ENCODE data around the gene KCNJ12.
"Not testable (repeated sequence)": the region's sequence is repeated elsewhere in the genome, so short reads cannot be mapped to it uniquely, and the experiment has no call there.

KCNJ12 gene

GRCh38 chr17:21376081-21376758, at the start of gene KCNJ12:
TSS of gene KCNJ12 (plus strand) at chr17:21376357. CDS start at chr17:21415343, 38,986 bp downstream.
- no peak for DNase-seq (ENCODE audit: low read depth in 2 of 3, low spot score in 2 of 3)

DNA sequence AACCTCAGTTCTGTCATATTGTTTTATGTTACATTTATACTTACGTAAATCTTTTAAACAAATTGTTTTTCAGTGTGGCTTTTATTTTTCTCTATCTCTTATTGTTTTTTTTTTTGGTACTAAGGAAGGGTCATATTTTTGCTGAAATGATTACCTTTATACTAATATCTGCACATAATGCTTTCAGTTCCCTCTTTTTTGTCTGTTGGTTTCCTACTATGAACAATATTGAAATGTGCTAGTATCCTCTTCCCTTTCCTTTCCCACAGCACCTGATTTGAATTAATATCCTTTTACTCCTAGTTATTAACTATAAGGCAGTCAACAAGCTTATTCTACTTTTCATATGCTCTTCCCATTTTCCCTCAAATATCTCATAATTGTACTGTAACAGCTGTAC, 48.2 kb upstream of the KCNJ12 start:
- DNase-seq (ENCODE audit: low read depth in 2 of 3, low spot score in 2 of 3) = not testable (repeated sequence)

DNA sequence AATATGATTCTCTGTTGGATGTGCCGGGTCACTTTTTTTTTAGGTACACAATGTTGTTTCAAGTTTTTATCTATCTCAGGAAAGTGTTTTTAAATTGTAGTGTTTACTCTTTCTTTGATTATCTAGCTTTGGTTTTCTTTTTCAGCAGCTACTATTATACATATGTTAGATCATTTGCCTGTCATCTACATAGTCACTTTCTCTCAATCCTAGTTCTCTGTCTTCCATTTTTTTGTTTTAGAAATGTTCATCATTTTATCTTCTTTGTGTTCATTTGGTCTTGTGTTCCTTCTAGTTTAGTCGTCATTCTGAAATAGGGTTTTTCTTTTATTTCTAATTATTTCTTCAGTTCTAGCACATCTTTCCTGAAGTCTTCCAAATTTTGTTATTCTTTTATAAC, 47.4 kb upstream of the KCNJ12 start:
- DNase-seq (ENCODE audit: low read depth in 2 of 3, low spot score in 2 of 3) = not testable (repeated sequence)

DNA sequence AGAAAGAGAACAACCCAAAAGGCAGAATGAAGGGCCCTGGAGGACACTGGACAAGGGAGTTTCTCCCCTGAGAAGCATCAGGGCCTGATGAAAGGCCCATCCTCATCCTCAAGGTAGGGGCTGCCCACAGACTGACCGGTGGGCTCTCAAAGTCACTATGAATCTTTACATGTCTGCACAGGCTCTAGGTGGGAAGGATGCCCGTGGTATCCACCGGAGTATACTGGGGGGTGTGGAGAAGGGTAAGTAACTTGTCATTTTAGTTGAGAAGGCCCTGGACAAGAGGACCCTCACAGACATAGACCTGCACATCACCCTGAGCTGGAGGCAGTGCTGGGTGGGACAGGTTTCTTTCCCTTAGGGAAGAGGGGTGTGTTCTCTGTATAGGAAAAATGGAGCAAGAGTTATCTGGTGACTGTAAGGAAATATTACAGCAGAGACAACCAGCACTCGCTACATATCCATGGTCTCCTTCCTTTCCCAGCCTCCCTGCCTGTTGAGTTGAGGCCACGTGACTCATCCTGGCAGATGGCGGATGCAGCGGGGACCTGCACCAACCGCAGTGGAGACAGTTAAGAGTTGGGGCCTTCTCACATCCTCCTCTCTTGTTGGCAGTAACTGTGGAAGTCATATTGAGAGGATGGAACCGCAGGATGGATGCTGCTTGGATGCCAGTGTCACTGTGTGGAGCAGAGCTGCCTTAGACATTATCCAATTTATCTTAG, 45.6 kb upstream of the KCNJ12 start:
- no peak for DNase-seq (ENCODE audit: low read depth in 2 of 3, low spot score in 2 of 3)

DNA sequence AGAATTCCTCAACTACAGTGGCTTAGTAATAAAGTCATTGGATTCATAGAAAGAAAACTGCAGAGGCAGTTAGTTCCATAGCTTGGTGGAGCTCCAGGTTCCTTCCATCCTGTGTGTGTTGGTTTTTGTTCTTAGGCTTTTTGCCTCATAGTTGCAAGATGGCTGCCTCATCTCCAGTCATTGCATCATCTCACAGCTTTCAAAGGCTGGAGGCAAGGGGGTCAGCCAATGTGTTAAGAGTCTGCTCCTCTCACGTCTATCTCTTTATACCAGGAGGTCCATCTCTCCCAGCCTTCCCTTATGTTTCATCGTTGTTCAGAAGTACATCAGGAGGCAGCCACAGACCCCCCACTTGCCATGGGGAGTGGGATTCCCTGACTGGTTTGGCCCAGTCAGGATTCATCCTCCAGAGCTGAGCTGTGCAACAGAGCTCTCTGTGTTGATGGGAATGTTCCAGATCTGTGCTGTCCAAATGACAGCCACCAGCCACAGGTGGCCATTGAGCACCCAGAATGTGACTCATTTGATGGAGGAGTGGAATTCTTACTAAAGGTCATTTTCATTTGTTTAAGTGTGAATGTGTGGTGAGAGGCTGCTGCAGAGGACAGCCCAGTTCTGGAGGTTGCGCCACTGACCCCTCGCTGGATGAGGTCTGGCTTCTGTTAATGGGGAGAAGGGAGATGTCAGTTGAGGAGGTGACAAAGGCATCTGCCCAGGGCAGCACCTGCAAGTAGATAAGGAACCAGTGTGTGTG, 39.4 kb upstream of the KCNJ12 start:
- DNase-seq (ENCODE audit: low read depth in 2 of 3, low spot score in 2 of 3) = not testable (repeated sequence)

- DNase-seq (ENCODE audit: low read depth in 2 of 3, low spot score in 2 of 3) = not testable (repeated sequence)
Measured at GRCh38 chr17:21337981-21338625, 38.1 kb upstream of the KCNJ12 start.

- no peak for DNase-seq (ENCODE audit: low read depth in 2 of 3, low spot score in 2 of 3)
Measured at GRCh38 chr17:21339011-21339410, 37.1 kb upstream of the KCNJ12 start.

DNA sequence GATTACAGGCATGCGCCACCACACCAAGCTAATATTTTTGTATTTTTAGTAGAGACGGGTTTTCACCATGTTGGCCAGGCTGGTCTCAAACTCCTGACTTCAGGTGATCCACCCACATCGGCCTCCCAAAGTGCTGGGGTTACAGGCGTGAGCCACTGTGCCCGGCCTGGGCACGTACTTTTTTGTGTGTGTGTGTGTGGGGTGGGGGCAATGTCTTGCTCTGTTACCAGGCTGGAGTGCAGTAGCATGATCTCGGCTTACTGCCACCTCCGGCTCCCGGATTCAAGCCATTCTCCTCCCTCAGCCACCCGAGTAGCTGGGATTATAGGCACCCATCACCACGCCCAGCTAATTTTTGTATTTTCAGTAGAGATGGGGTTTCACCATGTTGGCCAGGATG, 36.6 kb upstream of the KCNJ12 start:
- not testable (repeated sequence) for DNase-seq (ENCODE audit: low read depth in 2 of 3, low spot score in 2 of 3)

- DNase-seq (ENCODE audit: low read depth in 2 of 3, low spot score in 2 of 3) = not testable (repeated sequence)
Measured at GRCh38 chr17:21340407-21340806, 35.8 kb upstream of the KCNJ12 start.

GRCh38 chr17:21341279-21341678, 34.9 kb upstream of the KCNJ12 start:
- not testable (repeated sequence) for DNase-seq (ENCODE audit: low read depth in 2 of 3, low spot score in 2 of 3)

- not testable (repeated sequence) for DNase-seq (ENCODE audit: low read depth in 2 of 3, low spot score in 2 of 3)
Measured at GRCh38 chr17:21341925-21342540, 34.1 kb upstream of the KCNJ12 start.

- not testable (repeated sequence) for DNase-seq (ENCODE audit: low read depth in 2 of 3, low spot score in 2 of 3)
Measured at GRCh38 chr17:21343061-21343949, 32.9 kb upstream of the KCNJ12 start.

GRCh38 chr17:21344801-21345200, 31.4 kb upstream of the KCNJ12 start:
- not testable (repeated sequence) for DNase-seq (ENCODE audit: low read depth in 2 of 3, low spot score in 2 of 3)

DNA sequence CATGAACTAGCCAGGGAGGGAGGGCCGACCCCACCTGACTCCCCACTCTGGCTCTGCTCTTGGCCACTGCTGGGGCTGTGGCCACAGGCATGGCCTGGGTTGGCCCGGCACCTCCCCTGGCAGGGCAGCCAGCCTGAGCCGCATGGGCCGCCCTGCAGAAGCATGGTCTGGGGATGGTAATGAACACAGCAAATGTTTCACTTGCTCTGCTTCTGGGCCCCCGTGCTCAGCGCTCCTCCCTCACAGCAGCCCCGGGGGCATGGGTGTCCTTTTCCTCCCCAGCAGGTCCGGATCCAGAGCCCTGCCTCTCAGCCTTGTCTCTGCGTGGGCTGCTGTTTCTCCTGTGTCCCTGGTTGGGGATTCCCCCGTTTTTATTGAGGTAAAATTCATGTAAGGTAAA, 30.9 kb upstream of the KCNJ12 start:
- no peak for DNase-seq (ENCODE audit: low read depth in 2 of 3, low spot score in 2 of 3)

DNA sequence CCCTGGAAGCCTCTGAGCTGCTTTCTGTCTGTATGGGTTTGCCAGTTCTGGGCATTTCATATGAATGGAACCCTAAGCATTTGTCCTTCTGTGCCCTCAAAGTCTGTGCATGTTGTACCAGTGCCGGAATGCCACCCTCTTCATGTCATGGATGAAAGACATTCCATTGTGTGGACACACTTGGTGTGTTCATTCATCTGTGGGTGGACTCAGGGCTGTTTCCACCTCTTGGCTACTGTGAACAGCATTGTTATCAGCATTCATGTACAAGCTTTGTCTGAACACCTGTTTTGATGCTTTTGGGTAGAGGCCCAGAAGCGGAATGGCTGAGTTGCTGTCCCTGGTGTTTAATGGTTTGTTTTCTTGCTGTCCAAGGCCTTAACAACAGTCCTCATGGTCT, 30.1 kb upstream of the KCNJ12 start:
- not testable (repeated sequence) for DNase-seq (ENCODE audit: low read depth in 2 of 3, low spot score in 2 of 3)

DNA sequence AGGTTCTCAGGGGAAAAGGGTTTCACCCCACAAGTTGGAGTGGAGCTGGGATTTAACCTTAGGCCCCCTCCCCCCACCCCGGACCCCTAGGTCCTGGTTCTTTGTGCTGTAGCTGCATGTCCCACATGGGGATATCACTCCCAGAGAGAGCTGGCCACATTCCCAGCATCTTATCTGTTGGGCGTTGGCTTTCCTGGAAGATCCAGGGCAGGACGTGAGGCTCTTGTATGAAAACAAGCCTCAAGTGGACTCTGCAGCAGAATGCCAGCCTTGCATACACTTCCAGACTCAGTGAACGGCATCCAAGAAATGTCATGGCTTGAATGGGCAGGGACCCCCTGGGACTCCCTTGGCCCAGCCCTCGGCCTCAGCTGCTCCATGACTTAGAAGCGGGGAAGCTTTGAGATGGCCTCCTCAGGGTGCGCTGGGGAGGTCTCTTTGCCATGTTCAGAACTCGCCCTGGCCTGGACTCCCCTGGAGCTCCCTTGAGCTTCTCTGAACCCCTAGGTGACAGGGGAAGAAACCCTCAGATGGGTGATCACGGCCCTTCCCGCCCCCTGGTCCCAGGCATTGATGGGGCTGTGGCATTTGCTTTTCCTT, 29.4 kb upstream of the KCNJ12 start:
- DNase-seq (ENCODE audit: low read depth in 2 of 3, low spot score in 2 of 3) = not testable (repeated sequence)

GRCh38 chr17:21347660-21348059, 28.5 kb upstream of the KCNJ12 start:
- not testable (repeated sequence) for DNase-seq (ENCODE audit: low read depth in 2 of 3, low spot score in 2 of 3)

DNA sequence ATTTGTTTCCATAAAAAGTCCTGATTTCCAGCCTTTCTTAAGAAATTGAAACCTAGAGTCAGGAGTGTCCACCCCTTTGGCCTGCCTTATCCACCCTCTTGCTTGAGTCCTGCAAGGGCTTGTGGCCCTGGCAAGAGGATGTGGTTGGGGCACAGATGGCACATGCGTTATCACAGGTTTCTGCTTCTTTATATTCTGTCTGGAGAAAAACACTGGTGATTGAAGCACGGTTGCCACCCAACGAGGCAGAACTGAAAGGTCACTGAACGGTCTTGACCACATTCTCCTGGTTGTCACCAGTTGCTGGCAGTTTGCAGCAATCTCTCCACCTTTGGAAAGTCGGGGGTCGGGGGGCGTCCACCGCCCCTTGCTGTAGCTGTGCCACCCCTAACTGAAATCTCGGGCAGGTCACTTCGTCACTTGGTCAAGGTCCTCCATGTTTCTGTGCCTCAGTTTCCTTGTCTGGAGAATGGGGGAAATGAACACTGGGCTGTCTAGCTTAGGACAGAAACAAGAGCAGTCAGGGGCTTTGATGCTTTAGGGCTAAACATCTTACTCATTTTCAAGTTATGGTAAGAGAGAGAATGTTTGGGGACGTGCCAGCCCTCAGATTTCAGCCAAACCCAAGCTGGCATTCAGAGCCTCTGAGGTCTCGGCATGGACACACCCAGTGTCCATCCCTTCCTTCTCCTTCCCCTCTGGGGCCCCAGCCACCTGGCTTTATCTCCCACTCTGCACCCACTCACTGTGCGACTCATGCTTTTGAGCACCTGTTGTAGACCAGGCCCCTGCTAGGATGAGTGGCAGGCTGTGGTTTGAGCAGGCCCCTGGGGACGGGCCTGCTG, 27.9 kb upstream of the KCNJ12 start:
- DNase-seq (ENCODE audit: low read depth in 2 of 3, low spot score in 2 of 3) = not testable (repeated sequence)

DNA sequence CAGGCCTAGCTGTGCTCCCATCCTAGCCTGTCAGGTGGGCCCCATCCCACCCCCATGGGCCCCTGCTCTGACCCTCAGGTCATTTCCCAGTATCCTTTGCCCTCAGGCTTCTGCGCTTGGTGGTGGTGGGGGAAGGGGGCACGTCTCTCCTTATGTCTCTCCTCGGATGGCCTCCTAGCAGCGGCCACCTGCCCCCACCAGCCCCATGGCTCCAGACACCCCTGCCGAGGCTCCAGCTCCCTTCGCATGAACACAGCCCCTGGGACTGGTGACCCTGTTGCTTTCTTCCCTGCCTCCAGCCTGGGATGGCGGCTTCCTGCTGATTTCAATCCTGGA, 27.3 kb upstream of the KCNJ12 start:
- DNase-seq (ENCODE audit: low read depth in 2 of 3, low spot score in 2 of 3) = not testable (repeated sequence)
